ENCODE results near the gene SLC5A11. TPM values are rescaled to one million over a fixed set of nuclear protein-coding genes. Genes with fewer than 3 reads are reported as not detected.

SLC5A11 gene
- total RNA-seq, 2 donors from 2014 or later: not detected

DNA sequence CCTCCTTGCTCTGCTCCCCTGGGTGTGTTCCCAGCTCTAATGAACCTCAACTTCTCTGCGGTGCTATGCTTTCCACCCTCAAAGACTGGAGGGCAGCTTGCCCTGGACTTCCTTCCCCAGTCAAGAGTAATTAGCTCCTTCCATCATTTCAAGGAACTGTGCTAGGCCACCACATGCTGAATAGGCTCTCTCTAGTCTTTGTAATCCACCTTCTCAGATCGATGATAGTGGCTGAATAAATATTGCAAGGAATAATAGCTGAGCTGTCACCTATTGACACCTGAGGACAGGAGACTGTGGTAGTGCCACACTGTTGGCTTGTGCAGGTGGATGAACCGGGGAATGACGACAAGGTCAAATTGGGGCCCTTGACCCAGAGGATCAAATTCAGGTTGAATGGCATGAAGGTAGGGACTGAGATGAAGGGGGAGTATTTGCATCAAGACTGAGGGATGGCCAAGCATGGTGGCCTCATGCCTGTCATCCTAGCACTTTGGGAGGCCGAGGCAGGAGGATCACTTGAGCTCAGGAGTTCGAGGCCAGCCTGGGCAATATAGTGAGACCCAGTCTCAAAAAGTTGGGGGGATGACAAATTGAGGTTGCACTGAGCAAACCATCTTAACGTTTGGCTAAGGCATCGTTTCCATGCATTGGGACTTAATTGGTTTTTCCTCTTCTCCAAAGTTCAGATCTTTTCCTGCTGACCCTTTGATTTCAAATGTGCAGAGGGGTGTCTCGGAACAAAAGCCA lies 18.8 kb upstream of the SLC5A11 start:
- H3K4me3 ChIP-seq: no peak overlapping the region
- TF ChIP-seq CTCF (IDR thresholded peaks at IDR 0.05): no peak
- H3K27ac ChIP-seq: no peak overlapping the region
- no peaks in the 10 kb centered on the region for H3K9me3 ChIP-seq
- H3K27me3 ChIP-seq: no peaks in the 10 kb centered on the region
- H3K36me3 ChIP-seq: peaks cover 44% of the 10 kb centered on the region
- H3K4me1 ChIP-seq: no peaks in the 10 kb centered on the region
- no peak for DNase-seq (ENCODE audit: low spot score)

DNA sequence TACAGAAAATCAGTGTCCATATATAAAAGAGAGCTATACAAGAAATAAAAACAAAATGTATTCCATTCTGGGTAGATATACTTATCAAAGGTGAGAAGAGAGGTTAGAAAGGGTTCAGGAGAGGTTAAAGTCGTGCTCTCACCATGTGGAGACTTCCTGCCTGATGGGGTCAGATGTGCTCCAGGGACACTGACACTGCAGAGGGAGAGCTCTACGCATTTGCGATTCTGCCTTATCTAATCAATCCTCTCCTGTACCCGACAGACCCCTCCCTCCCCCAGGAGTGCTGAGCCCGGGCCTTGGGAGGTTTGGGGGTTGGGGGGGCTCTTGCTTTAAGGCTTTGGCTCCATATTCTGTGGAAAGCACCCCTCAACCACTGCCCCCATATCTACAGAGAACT lies 16.6 kb upstream of the SLC5A11 start:
- DNase-seq (ENCODE audit: low spot score): no peak
- no peak overlapping the region for H3K4me3 ChIP-seq
- H3K4me1 ChIP-seq: no peaks in the 10 kb centered on the region
- no peak overlapping the region for H3K27ac ChIP-seq
- no peak for TF ChIP-seq CTCF (IDR thresholded peaks at IDR 0.05)
- H3K36me3 ChIP-seq: peaks cover 23% of the 10 kb centered on the region
- no peaks in the 10 kb centered on the region for H3K27me3 ChIP-seq
- no peaks in the 10 kb centered on the region for H3K9me3 ChIP-seq

GRCh38 chr16:24833352-24833751 lies 12.4 kb upstream of the SLC5A11 start:
- Histone ChIP-seq H3K27me3 (no peaks in the 10 kb centered on the region), H3K36me3 (peaks cover 2% of the 10 kb centered on the region), H3K27ac (no peak overlapping the region), H3K4me1 (peaks cover 0 to 2% of the 10 kb centered on the region in 2 donors), H3K9me3 (no peaks in the 10 kb centered on the region), H3K4me3 (no peak overlapping the region)
- TF ChIP-seq CTCF (IDR thresholded peaks at IDR 0.05): no peak
- no peak for DNase-seq (ENCODE audit: low spot score)

DNA sequence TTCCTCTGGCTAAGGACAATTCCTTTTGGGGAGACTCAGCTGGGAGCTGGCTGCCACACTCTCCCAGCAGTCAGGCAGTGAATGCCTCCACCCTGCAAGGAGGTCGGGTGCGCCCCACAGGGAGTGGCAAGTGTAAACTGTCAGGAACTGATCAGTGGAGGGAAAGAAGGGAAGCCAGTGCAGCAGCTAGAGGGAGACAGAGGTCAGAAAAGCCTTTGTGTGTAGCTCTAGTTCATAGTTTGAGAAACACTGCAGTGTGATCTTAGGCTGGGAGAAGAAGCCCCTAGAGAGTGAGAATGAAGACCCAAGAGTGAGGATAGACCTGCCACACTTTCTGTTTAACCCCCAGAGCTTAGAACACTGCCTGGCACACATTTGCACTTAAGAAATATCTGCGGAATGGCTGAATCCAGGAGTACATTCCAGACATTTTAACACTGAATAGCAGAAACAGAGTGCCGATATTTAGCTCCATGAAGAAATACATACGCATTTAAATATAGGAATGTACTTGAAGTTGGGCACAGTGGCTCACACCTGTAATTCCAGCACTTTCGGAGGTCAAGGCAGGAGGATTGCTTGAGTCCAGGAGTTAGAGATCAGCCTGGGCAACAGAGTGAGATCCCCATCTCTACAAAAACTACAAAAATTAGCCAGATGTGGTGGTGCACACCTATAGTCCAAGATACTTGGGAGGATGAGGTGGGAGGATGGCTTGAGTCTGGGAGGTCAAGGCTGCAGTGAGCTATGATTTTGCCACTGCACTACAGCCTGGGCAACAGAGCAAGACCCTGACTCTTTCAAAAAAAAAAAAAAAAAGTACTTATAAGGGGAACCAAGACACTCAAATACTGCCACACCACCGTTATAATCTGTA lies 11.1 kb upstream of the SLC5A11 start:
- H3K36me3 ChIP-seq: no peaks in the 10 kb centered on the region
- peak in 1 of 2 donors; percentile 55 for TF ChIP-seq CTCF (IDR thresholded peaks at IDR 0.05)
- no peaks in the 10 kb centered on the region for H3K9me3 ChIP-seq
- DNase-seq (ENCODE audit: low spot score): no peak
- no peak overlapping the region for H3K4me3 ChIP-seq
- H3K4me1 ChIP-seq: peaks cover 0 to 12% of the 10 kb centered on the region in 2 donors
- H3K27ac ChIP-seq: no peak overlapping the region
- no peaks in the 10 kb centered on the region for H3K27me3 ChIP-seq

DNA sequence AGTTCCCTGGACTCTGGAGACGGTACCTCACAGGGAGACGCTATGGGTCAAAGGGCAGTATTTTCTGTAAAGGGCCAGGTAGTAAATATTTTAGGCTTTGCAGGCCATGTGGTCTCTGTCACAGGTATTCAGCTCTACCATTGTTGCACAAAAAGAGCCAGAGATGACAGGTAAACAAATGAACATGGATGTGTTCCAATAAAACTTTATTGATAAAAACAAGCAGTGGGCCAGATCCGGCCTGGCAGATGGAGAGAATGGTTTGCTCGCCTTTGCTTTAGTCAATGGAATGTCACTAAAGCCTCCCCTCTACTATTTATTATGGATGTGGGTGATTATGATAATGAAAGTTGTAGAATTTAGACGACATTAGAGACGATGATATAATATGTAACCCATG lies 8.9 kb upstream of the SLC5A11 start:
- no peak overlapping the region for H3K4me3 ChIP-seq
- TF ChIP-seq CTCF (IDR thresholded peaks at IDR 0.05): no peak
- no peak for DNase-seq (ENCODE audit: low spot score)
- H3K27ac ChIP-seq: no peak overlapping the region
- H3K36me3 ChIP-seq: no peaks in the 10 kb centered on the region
- H3K27me3 ChIP-seq: no peaks in the 10 kb centered on the region
- H3K4me1 ChIP-seq: peaks cover 0 to 12% of the 10 kb centered on the region in 2 donors
- H3K9me3 ChIP-seq: no peaks in the 10 kb centered on the region

Measured in right atrium auricular region (tissue), 2 donors.